Tibial nerve (tissue), 3 donors: ENCODE data around the gene FAR1.

ENCODE experiments used
- POLR2A ChIP-seq, 2 donors: fragments of 450-650 bp; IDR thresholded peaks; one replicate each; pipeline ENCODE4 v1.6.1; 2017; ENCODE audit warnings: antibody characterized with exemption in 2 of 2, mild to moderate bottlenecking in 2 of 2, moderate library complexity in 2 of 2
- TF ChIP-seq, protein P1 (sequence below), 5 experiments: fragments of 200-600 bp in 3 of 5; fragments of 450-650 bp in 2 of 5; sonication (generic) in 3 of 5; IDR thresholded peaks; one replicate each; pipeline ENCODE4 v1.5.1; 2016 to 2019; ENCODE audit warnings: antibody characterized with exemption in 5 of 5, mild to moderate bottlenecking in 3 of 5, moderate library complexity in 2 of 5

DNA sequence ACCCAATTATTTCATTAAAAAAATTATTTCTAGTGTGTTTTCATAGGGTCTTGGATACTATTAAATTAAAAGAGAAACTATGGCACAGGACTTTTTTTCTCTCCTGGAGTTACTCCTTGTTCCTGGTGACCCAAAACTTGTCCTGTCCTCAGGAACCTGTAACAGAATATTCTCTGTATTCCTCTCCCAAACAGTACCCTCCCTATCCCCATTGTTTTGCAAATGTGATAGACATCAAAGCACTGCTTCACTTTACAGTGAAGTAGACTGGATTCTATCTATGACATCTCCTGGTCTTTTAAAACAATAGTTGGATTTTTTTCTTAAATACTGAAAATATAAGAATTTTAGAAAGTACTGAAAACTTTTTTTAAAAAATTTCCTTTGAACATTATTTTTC lies 37.2 kb downstream of the FAR1 start:
- TF ChIP-seq, protein P1, sequence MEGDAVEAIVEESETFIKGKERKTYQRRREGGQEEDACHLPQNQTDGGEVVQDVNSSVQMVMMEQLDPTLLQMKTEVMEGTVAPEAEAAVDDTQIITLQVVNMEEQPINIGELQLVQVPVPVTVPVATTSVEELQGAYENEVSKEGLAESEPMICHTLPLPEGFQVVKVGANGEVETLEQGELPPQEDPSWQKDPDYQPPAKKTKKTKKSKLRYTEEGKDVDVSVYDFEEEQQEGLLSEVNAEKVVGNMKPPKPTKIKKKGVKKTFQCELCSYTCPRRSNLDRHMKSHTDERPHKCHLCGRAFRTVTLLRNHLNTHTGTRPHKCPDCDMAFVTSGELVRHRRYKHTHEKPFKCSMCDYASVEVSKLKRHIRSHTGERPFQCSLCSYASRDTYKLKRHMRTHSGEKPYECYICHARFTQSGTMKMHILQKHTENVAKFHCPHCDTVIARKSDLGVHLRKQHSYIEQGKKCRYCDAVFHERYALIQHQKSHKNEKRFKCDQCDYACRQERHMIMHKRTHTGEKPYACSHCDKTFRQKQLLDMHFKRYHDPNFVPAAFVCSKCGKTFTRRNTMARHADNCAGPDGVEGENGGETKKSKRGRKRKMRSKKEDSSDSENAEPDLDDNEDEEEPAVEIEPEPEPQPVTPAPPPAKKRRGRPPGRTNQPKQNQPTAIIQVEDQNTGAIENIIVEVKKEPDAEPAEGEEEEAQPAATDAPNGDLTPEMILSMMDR (IDR thresholded peaks at IDR 0.05) = no peak
- no peak for TF ChIP-seq POLR2A (IDR thresholded peaks at IDR 0.05)
